NAMALWA (cell line): ENCODE results near the gene PPL.
"Not testable (repeated sequence)": the region's sequence is repeated elsewhere in the genome, so short reads cannot be mapped to it uniquely, and the experiment has no call there.

ENCODE experiments used
- DNase-seq: peaks from one replicate; pipeline ENCODE4 v3.0.0-alpha.2; 2015; ENCODE audit warnings: low spot score

PPL gene

GRCh38 chr16:4933433-4933832, 3.5 kb downstream of the PPL start:
- no peak for DNase-seq

GRCh38 chr16:4931381-4931780, 5.6 kb downstream of the PPL start:
- no peak for DNase-seq

DNA sequence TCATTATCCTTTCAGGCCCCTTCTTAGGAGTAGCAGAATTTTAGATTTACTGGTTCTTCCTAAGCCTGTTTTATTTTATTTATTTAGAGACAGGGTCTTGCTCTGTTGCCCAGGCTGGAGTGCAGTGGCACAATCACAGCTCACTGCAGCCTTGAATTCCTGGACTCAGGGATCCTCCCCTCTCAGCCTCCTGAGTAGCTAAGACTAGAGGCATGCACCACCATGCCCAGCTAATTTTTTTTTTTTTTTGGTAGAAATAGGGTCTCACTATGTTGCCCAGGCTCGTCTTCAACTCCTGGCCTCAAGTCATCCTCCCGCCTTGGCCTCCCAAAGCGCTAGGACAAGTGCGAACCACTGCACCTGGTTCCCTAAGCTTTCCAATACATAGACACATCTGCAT, 7.3 kb downstream of the PPL start:
- not testable (repeated sequence) for DNase-seq

- DNase-seq, result no peak
Measured at GRCh38 chr16:4928227-4928626, 8.7 kb downstream of the PPL start.

DNA sequence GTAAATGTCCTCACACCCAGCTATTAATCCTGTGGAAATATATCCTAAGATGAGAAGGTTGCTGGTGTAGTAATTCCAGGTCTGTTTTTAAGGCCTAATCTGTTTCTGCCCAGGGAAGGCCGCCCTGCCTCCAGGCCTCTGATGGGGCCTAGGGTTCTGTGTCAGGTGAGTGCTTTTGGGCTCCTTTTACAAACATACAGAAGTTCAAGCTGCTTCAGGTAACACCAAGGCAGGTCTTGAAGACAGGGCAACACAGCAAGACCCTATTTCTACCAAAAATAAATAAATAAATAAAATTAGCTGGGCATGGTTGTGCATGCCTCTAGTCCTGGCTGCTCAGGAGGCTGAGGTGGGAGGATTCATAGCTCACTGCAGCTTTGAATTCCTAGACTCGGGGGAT, 9.3 kb downstream of the PPL start:
- DNase-seq, result no peak

DNA sequence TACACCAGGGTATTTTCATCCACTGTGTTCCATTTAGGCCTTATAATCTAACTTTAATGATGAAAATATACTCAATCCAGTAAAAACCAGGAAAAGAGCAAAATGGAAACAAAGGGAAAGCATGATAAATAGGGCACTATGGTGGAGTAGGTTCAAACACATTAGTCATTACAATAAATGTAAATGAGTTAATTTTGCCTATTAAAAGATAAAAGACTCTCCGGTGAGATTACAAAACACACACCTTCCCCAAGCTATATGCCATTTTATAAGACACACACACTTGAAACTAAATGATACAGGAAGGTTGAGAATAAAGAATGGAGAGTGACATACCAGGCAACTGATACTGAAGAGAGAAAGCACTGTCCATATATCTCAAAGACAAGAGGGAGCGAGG, 10.0 kb downstream of the PPL start:
- DNase-seq, result no peak

DNA sequence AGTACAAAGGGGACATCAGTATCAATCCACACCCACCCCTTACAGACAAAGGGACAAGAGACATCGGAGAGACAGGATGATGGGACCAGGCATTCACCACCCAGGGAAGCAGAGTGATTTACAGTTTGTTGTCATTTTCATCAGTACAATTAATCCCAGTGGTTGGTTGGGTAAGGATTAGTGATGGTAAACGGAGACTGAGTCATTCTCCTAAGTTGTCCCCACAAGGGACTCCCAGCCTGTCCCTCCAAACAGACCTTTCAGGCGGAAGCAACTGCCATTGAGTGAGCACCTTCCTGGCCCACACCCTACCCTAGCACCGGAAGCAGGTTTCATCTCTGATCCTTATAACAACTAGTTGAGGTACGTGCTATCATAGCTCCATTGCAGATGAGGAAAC, 11.2 kb downstream of the PPL start:
- no peak for DNase-seq

GRCh38 chr16:4925293-4925607, 11.7 kb downstream of the PPL start:
- no peak for DNase-seq

DNA sequence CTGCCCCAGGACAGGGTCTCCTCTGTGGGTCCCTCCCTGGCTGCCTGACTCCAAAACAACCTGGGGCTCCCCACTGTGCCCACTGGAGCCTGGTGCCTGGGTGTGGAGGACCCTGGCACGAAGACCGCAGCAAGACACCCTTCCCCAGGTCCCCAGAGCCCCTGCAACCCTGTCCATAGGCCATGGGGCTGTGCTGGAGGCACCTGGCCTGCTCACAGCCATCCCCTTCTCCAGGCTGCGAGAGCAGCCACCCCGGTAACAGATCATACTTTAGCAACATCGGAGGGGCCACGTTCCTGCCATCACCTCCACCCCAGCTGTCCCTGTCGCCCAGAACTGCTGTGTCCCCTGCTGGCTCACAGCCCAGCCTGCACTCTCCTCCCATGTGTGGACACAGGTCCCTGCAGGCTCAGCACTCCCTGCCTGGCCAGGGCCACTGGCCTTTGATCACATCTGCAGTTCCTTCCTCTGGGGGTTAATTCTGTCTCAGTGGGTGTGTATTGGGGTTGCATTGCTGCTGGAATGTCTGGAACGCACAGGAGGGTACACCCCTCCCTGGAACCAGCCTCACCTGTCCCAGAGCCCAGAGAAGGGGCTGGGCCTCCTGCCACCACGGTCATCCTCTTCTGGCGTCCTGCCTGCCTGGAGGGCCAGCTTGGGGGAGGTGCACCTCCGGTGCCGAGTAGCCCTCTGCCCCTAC, 12.2 kb downstream of the PPL start:
- DNase-seq, result no peak

- DNase-seq, result no peak
Measured at GRCh38 chr16:4923853-4924252, 13.1 kb downstream of the PPL start.

DNA sequence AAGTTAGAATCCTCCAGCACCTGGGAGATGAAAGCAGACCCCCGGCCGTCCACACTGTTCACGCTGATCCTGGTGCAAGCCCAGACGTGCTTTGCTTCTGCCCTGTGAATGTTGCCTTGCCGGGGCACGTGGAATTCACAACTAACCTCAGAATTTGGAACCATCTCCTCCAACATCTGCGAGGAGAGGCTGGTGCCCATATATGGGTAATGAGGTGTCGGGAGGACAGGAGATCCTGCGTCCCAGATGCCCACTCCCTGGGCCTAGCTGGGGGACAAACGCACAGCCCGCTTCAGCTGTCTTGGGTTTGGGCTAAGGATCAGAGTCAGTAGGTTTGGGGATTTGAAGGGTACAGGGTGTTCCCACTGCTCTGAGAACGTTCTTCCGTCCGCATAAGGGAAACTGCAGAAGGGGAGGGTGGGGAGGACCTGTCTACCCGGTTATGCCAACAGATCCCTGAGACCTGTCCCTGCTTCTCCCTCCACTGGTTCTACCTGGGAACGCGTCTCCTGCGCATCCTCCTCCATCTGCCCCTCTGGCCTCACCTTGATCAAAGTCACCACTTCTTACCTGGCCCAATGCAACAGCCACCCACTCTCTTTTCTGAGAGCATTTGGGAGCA, 14.1 kb downstream of the PPL start:
- DNase-seq, result no peak

- no peak for DNase-seq
Measured at GRCh38 chr16:4920826-4921225, 16.1 kb downstream of the PPL start.

DNA sequence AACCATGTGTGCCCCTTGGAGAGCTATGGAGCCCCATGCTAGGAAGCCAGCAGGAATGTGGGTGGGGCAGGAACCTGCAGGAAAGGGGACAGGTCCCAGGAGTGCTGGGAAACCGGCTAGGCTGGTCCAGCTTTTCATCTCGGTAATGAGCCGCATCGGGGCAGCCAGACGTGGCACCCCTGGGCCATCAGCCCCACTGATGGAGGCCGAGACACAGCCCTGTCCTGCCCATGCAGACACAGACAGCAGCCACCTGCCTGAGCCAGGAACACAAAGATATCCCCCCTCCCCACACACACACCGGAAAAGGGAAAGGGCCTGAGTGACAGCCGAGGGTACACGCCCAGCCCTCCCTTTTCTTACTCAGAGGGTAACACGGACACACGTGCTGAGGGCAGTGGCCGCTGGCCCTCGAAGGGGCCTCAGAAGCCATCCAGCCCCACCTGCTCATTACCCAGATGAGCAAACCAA, 18.1 kb downstream of the PPL start:
- no peak for DNase-seq

GRCh38 chr16:4917117-4917516, 19.8 kb downstream of the PPL start:
- DNase-seq, result no peak

DNA sequence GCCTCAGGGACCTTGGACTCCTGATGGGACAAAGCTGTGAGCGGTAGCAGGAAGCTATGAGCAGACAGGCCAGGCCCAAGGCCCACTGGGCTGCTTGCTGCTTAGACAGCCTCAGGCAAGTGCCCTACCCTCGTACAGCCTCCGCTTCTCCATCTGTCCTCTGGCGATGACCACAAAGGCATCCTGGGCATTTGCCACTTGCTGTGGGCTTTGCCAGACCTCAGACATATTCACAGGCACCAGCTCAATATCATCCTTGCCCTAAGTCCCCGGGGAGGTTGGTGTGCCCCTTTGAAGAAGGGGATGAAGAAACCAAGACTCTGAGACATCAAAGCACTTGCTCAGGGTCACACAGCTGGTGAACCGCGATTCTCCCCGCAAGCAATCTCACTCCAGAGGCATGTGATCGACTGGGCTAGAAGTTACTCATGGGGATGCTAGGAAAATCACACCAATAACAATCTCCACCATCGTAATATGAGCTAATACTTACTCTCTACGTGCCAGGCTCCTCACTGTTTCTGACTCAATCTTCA, 21.7 kb downstream of the PPL start:
- no peak for DNase-seq

GRCh38 chr16:4914528-4915225, 22.3 kb downstream of the PPL start:
- DNase-seq, result no peak

DNA sequence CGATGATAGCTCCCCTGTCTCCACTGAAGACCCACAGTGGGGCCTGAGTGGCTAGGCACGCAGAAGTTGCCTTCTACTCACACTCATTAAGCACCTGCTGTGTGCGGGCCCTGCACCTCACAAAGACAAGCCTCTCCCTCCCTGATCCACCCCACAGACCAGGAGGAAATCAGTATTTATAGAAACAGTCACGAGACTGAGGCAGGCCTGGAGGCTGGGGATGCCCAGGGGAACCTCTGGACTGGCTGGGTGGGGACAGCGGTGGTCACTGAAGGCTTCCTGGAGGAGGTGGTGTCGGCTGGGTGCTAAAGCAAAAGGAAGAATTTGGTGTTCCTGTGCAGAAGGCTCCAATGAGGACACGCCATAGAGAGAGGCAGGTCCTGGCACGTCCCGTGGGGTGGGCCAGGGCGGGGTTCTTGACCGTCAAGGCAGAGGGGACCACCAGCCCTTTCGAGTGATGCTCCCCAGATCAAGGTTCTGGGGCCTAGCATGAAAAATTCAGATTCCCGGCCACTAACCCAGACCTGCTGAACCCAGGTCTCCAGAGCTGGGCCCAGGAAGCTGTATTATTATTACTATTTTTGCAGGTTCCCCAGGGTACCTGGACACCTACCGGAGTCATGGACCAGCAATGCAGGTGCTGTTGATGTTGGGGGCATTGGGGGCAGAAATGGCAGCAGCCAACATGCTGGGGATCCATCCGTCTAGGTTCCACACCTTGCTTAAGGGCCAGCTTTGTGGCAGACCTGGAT, 23.0 kb downstream of the PPL start:
- DNase-seq, result no peak

DNA sequence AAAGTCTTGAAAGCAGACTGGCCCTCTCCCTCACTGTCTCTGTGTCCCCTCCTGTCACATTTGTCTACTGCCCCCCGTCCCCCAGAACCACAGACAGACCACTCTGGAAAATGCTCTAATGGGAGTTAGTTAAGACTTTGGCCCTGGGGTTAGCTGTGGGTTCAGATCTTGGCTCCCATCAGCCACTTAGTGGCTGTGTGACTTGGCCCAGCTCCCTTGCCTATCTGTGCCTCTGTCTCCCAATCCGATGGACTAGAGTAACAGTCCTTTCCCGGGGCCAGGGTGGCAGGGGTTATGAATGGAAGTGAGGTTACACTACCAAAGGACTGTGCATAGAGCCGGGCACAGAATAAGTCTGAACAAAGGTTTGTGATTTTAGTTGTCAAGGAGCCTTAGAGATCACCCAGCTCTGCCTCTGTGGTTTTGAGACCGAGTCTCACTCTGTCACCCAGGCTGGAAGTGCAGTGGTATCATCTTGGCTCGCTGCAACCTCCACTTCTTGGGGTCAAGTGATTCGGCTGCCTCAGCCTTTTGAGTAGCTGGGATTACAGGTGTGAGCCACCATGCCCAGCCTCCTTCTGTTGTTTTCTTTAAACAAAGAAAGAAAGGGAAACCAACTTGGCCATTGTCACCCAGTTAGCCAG, 23.7 kb downstream of the PPL start:
- no peak for DNase-seq

GRCh38 chr16:4911970-4912386, 25.0 kb downstream of the PPL start:
- no peak for DNase-seq

DNA sequence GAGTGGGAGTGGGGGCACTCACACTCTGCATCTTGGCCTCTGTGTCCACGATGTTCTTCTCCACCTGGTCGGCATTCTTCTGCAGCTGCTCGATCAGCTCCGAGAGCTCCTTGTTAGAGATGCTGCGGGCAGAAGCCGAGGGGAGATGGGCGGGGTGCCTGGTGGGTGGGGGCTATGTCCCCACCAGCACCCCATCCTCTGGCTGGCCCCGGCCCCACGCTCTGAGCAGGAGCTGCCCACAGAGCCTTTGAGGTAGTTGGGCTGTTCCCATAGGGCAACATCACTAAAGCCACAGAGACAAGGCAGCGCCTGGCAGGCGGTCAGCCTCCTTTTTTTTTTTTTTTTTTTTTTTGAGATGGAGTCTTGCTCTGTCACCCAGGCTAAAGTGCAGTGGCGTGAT, 26.1 kb downstream of the PPL start:
- no peak for DNase-seq

DNA sequence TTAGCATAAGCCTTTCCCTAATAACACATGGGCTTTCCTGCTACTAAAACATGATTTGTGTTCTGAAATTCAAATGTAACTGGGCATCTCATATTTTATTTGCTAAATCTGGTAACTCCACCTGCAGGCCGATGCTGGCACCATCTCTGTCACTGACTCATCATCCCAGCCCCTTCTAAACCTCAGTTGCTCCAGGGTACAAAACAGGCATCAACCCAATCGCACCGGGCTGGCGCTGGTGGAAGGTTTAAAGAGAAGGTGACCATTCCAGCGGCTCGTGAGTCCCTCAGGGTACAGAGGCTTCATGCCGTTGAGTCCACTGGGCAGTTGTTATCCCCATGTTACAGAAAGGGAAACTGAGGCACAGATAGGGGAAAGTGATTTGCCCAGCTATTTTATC, 27.1 kb downstream of the PPL start:
- peak; percentile 25 for DNase-seq

- DNase-seq, result no peak
Measured at GRCh38 chr16:4908854-4909401, 28.0 kb downstream of the PPL start.
